Psoas muscle (tissue), 8 donors: Measurements from ENCODE around the gene MAP1A. TPM values are rescaled to one million over a fixed set of nuclear protein-coding genes. Genes with fewer than 3 reads are reported as not detected.

Experiments
- ATAC-seq, 4 donors: fragments of 200-7000 bp; cut with Tn5 transposase; one replicate each; pipeline ENCODE4 v1.9.1; 2020; ENCODE audit warnings: moderate library complexity in 3 of 4, mild to moderate bottlenecking in 2 of 4
- DNase-seq, 2 donors: peaks; one replicate each; pipeline ENCODE4 v3.0.0-alpha.2; 2020
- H3K27ac ChIP-seq: fragments of 200-600 bp; one replicate; pipeline ENCODE4 v1.8.0; 2022
- H3K27me3 ChIP-seq, 3 donors: fragments of 200-600 bp in 1 of 3; one replicate each; pipeline versions ENCODE4 v1.6.1 to v1.8.0; 2013 to 2022; ENCODE audit warnings: low read length in 2 of 3, mild to moderate bottlenecking in 2 of 3, moderate library complexity in 1 of 3; ENCODE audit not compliant: insufficient read depth in 3 of 3
- H3K36me3 ChIP-seq, 2 donors: fragments of 200-600 bp in 1 of 2; one replicate each; pipeline versions ENCODE4 v1.6.1 to v1.8.0; 2013 to 2022; ENCODE audit warnings: low read depth in 1 of 2, mild to moderate bottlenecking in 1 of 2, moderate library complexity in 1 of 2; ENCODE audit not compliant: insufficient read depth in 1 of 2
- H3K4me1 ChIP-seq: fragments of 200-600 bp; one replicate; pipeline ENCODE4 v1.8.0; 2022
- H3K4me3 ChIP-seq: fragments of 200-600 bp; one replicate; pipeline ENCODE4 v1.8.0; 2022; ENCODE audit warnings: mild to moderate bottlenecking
- H3K9me3 ChIP-seq: fragments of 200-600 bp; one replicate; pipeline ENCODE4 v1.8.0; 2022
- CTCF ChIP-seq: fragments of 200-600 bp; IDR thresholded peaks from one replicate; pipeline ENCODE4 v1.8.0; 2022; ENCODE audit warnings: antibody characterized with exemption
- WGBS, 3 donors: extraction: QIAGEN DNeasy Blood & Tissue Kit; methylation state at CpG; one replicate each; pipeline versions ENCODE4 v1.1.6 to v1.1.7; 2013; 5-methylcytosine and 5-hydroxymethylcytosine counted together
- intact Hi-C, 2 donors: fragments of 100-400 bp; cut with DNase I; formaldehyde crosslinking; loops; one replicate each; pipeline versions ENCODE4 v1.11.0 to v1.14.2; 2022
- polyA plus RNA-seq, 3 donors: library from polyadenylated mRNA; stranded (reverse); fragments of 200-250 nt; gene quantifications; one replicate each; pipeline ENCODE4 v1.2.3, GENCODE V29; 2013
- total RNA-seq, 4 donors: library from RNA; stranded (reverse); fragmentation: NEBNext Ultra II Directional in 2 of 4; extraction: Animal tissue kit (Norgen Biotek cat#: 25700) in 2 of 4; gene quantifications; one replicate each; pipeline versions ENCODE4 v1.2.1 to v1.2.4, GENCODE V29; 2021 to 2023
- donor health status: healthy with polysubstance abuse.
- donor health status: DM: no; HTN: no; CAD: no; lungs with moderate emphysema.
- donor health status: Bipolar disorder and iron deficiency.
- donor health status: healthy.
- donor health status: DM: yes; HTN: yes; CAD: no.
- donor health status: DM: no; HTN: no; CAD: no.
- donor health status: DM: no; HTN: no; CAD: no.
- donor health status: DM: yes; HTN: yes; CAD: no.

Gene MAP1A
- total and polyA plus RNA-seq, 7 donors, result 0.63 to 25.1 (median 2.7) TPM

GRCh38 chr15:43518197-43518761 is 871 bp downstream of the MAP1A start:
- intact Hi-C loops, result no loop called here
- H3K4me1 ChIP-seq, result peaks cover 12% of the 10 kb centered on the region
- no peaks in the 10 kb centered on the region for H3K9me3 ChIP-seq
- WGBS, 3 donors, result 6 to 9% (median 6%) methylated on average over 17 to 18 of the region's 18 CpGs
- H3K27me3 ChIP-seq, result peaks cover 0 to 1% (median 0%) of the 10 kb centered on the region in 3 donors
- TF ChIP-seq CTCF, result no peak
- H3K27ac ChIP-seq, result no peak overlapping the region
- peaks cover 0 to 24% of the 10 kb centered on the region in 2 donors for H3K36me3 ChIP-seq
- H3K4me3 ChIP-seq, result peak overlapping the region; percentile 58
- DNase-seq (no peak), ATAC-seq (peak; percentile 46 to 71 (median 48))

GRCh38 chr15:43519196-43519595 is 1.8 kb downstream of the MAP1A start:
- ATAC-seq, result no peak
- intact Hi-C loops, result no loop called here
- H3K36me3 ChIP-seq, result peaks cover 0 to 24% of the 10 kb centered on the region in 2 donors
- H3K4me1 ChIP-seq, result peaks cover 12% of the 10 kb centered on the region
- no peak for TF ChIP-seq CTCF
- no peak overlapping the region for H3K4me3 ChIP-seq
- H3K9me3 ChIP-seq, result no peaks in the 10 kb centered on the region
- H3K27ac ChIP-seq, result no peak overlapping the region
- peaks cover 0 to 1% (median 0%) of the 10 kb centered on the region in 3 donors for H3K27me3 ChIP-seq
- WGBS, 3 donors, result 45 to 57% (median 48%) methylated on average over 2 of the region's 2 CpGs
- DNase-seq, result no peak

- Histone ChIP-seq H3K27me3 (peaks cover 0 to 1% (median 0%) of the 10 kb centered on the region in 3 donors), H3K4me3 (no peak overlapping the region), H3K36me3 (peaks cover 0 to 30% of the 10 kb centered on the region in 2 donors), H3K4me1 (peaks cover 5% of the 10 kb centered on the region), H3K27ac (no peak overlapping the region), H3K9me3 (no peaks in the 10 kb centered on the region)
- ATAC-seq, result no peak
- no peak for DNase-seq
- WGBS, 3 donors, result 84 to 96% (median 86%) methylated on average over 2 of the region's 2 CpGs
- TF ChIP-seq CTCF, result no peak
- intact Hi-C loops, result no loop called here
Observed at GRCh38 chr15:43520138-43520537, 2.7 kb downstream of the MAP1A start.

- TF ChIP-seq CTCF, result no peak
- DNase-seq (no peak), ATAC-seq (no peak)
- intact Hi-C loops, result no loop called here
- Histone ChIP-seq H3K36me3 (peaks cover 0 to 31% of the 10 kb centered on the region in 2 donors), H3K4me3 (no peak overlapping the region), H3K4me1 (peaks cover 5% of the 10 kb centered on the region), H3K27ac (no peak overlapping the region), H3K27me3 (peaks cover 0 to 1% (median 0%) of the 10 kb centered on the region in 3 donors), H3K9me3 (no peaks in the 10 kb centered on the region)
- whole genome bisulfite sequencing, 3 donors, result 93 to 97% (median 96%) methylated on average over 11 of the region's 11 CpGs
Observed at GRCh38 chr15:43521419-43521818, 4.0 kb downstream of the MAP1A start.

GRCh38 chr15:43522247-43522646 is 4.8 kb downstream of the MAP1A start:
- no peak for TF ChIP-seq CTCF
- WGBS, 3 donors, result 76 to 85% (median 80%) methylated on average over 9 of the region's 9 CpGs
- Histone ChIP-seq H3K27ac (no peak overlapping the region), H3K27me3 (no peaks in the 10 kb centered on the region), H3K4me1 (no peaks in the 10 kb centered on the region), H3K36me3 (peaks cover 0 to 31% of the 10 kb centered on the region in 2 donors), H3K4me3 (no peak overlapping the region), H3K9me3 (no peaks in the 10 kb centered on the region)
- DNase-seq, result no peak
- ATAC-seq, result no peak
- intact Hi-C loops, result no loop called here
